ENCODE data around the gene FYN. TPM values are rescaled to one million over a fixed set of nuclear protein-coding genes. Genes with fewer than 3 reads are reported as not detected.
A peak's percentile ranks its signal among the peaks of the same experiment; 100 is the strongest.

The FYN gene
- total RNA-seq, 1 donor from 2014 or later, result 474 TPM

DNA sequence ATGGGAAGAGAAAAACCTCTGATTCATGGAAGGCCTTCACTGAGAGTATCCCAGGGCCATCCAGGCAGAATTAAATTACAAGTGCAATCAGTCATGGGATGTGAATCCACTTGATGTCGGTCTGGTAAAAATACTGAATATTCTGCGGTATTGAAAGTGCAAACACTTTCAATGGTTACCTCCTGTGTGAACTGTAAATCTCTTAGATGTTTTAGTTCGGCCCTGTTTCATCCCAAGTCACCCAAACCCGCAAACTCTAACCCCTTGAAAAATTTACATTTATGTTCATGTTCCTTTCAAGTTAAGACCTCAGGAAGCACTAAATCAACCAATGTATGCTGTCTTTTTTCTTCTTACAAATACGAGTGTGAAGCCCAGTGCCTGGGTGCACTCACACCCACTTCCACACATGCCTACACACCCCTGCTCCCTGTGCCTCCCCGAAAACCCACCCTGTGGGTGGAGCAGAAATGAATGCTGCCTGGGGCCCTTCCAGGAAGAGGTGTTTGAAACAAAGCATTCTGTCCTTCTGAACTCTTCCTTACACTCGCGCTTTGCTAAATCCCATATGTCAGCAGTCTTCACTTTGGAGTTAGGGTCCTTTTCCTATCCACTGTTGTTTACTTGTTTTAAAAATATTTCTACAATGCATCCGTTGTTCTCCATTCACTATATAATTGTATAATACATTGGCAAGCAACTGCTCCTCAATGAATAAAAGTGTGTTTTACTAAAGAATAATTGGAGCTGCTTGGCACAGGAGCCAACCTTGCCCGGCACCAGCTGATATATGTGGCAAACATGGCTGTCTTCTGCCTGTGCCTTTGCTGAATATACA lies 62.7 kb downstream of the FYN start:
- DNase-seq (ENCODE audit: low spot score), result no peak
- no peaks in the 10 kb centered on the region for H3K9me3 Mint-ChIP-seq (ENCODE audit: unreplicated experiment)
- peak overlapping the region; percentile 19 for H3K27ac Mint-ChIP-seq (ENCODE audit: unreplicated experiment)
- TF ChIP-seq, protein P1, sequence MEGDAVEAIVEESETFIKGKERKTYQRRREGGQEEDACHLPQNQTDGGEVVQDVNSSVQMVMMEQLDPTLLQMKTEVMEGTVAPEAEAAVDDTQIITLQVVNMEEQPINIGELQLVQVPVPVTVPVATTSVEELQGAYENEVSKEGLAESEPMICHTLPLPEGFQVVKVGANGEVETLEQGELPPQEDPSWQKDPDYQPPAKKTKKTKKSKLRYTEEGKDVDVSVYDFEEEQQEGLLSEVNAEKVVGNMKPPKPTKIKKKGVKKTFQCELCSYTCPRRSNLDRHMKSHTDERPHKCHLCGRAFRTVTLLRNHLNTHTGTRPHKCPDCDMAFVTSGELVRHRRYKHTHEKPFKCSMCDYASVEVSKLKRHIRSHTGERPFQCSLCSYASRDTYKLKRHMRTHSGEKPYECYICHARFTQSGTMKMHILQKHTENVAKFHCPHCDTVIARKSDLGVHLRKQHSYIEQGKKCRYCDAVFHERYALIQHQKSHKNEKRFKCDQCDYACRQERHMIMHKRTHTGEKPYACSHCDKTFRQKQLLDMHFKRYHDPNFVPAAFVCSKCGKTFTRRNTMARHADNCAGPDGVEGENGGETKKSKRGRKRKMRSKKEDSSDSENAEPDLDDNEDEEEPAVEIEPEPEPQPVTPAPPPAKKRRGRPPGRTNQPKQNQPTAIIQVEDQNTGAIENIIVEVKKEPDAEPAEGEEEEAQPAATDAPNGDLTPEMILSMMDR (IDR thresholded peaks at IDR 0.05; ENCODE audit: unreplicated experiment), result no peak
- no peak overlapping the region for H3K4me3 Mint-ChIP-seq (ENCODE audit: unreplicated experiment)
- H3K36me3 Mint-ChIP-seq (ENCODE audit: low read depth, unreplicated experiment), result peaks cover 45% of the 10 kb centered on the region
- peaks cover 35% of the 10 kb centered on the region for H3K4me1 Mint-ChIP-seq (ENCODE audit: unreplicated experiment)
- H3K27me3 Mint-ChIP-seq (ENCODE audit: unreplicated experiment), result peaks cover 6% of the 10 kb centered on the region

DNA sequence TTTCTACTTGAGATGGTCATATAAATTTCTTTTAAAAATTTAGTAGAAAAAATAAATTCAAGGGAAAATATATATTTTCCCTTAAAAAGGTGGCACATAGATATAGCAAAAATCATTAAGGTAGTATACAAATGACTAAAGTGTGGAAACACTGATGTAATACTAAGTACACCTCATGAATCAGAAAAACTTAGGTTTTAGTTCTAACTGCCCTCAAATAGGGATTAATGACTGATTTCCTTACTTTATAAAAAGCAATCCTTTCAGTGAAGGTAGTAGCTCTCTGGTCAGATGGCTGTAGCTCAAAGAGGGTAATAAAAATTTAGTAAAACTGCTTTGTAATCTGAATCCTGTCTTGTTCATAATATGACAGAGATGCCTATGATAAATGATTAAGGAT lies 63.5 kb downstream of the FYN start:
- no peak for DNase-seq (ENCODE audit: low spot score)
- Mint-ChIP-seq H3K4me1 (ENCODE audit: unreplicated experiment) (peaks cover 40% of the 10 kb centered on the region), H3K4me3 (ENCODE audit: unreplicated experiment) (no peak overlapping the region), H3K27me3 (ENCODE audit: unreplicated experiment) (peaks cover 7% of the 10 kb centered on the region), H3K9me3 (ENCODE audit: unreplicated experiment) (no peaks in the 10 kb centered on the region), H3K36me3 (ENCODE audit: low read depth, unreplicated experiment) (peaks cover 49% of the 10 kb centered on the region), H3K27ac (ENCODE audit: unreplicated experiment) (no peak overlapping the region)
- TF ChIP-seq, protein P1 (IDR thresholded peaks at IDR 0.05; ENCODE audit: unreplicated experiment), result no peak

DNA sequence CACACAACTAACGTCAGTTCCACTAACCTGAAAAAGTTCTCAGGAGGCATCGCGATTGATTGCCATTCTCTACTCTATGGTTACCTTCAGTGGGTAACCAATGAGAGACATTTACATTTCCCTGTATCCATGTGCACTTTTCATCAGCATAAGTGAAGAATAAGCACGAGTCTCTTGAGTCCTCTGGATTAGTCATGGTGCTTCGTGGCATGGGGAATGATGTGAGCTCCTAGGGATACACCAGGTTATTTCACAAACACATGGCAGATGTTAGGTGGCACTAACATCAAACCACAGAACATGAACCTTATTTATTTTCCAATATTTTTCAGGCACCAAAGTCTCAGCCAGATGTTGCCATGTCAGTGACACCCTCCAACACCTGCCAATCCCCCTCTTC lies 64.0 kb downstream of the FYN start:
- Mint-ChIP-seq H3K4me3 (ENCODE audit: unreplicated experiment) (no peak overlapping the region), H3K27me3 (ENCODE audit: unreplicated experiment) (peaks cover 7% of the 10 kb centered on the region), H3K27ac (ENCODE audit: unreplicated experiment) (no peak overlapping the region), H3K4me1 (ENCODE audit: unreplicated experiment) (peaks cover 45% of the 10 kb centered on the region), H3K9me3 (ENCODE audit: unreplicated experiment) (no peaks in the 10 kb centered on the region), H3K36me3 (ENCODE audit: low read depth, unreplicated experiment) (peaks cover 50% of the 10 kb centered on the region)
- TF ChIP-seq, protein P1 (IDR thresholded peaks at IDR 0.05; ENCODE audit: unreplicated experiment), result no peak
- no peak for DNase-seq (ENCODE audit: low spot score)

DNA sequence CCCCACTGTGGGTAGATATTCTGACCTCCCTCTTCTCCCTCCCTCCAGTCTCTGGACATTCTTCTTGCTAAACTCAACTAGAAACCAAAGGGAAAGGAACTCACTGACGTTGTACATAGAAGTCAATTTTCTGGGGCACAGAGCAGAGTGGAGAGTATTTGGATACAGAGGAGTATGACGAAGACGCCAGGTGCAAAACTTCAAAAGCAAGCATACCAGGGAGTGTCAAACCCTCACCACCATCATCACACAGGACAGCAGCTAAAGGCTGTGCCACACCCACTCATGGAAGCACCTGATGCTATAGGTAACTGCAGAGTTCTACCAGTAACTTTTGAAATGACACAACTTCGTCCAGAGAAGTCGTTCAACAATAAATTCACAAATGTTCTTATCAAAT lies 64.8 kb downstream of the FYN start:
- peaks cover 7% of the 10 kb centered on the region for H3K27me3 Mint-ChIP-seq (ENCODE audit: unreplicated experiment)
- TF ChIP-seq, protein P1 (IDR thresholded peaks at IDR 0.05; ENCODE audit: unreplicated experiment), result no peak
- peaks cover 48% of the 10 kb centered on the region for H3K4me1 Mint-ChIP-seq (ENCODE audit: unreplicated experiment)
- H3K9me3 Mint-ChIP-seq (ENCODE audit: unreplicated experiment), result no peaks in the 10 kb centered on the region
- no peak overlapping the region for H3K27ac Mint-ChIP-seq (ENCODE audit: unreplicated experiment)
- no peak for DNase-seq (ENCODE audit: low spot score)
- H3K36me3 Mint-ChIP-seq (ENCODE audit: low read depth, unreplicated experiment), result peaks cover 44% of the 10 kb centered on the region
- no peak overlapping the region for H3K4me3 Mint-ChIP-seq (ENCODE audit: unreplicated experiment)
